ENCODE data around the gene GLS.

- TF ChIP-seq CTCF (conservative IDR thresholded peaks at IDR 0.05; ENCODE audit: low read length) (no peak), EZH2phosphoT487 (IDR thresholded peaks at IDR 0.05; ENCODE audit: borderline replicate concordance) (no peak)
Measured at GRCh38 chr2:190986221-190986953, 105.8 kb downstream of the GLS start.

All from Loucy (cell line).